Measurements from ENCODE around the gene CDK5.
"Not testable (repeated sequence)": the region's sequence is repeated elsewhere in the genome, so short reads cannot be mapped to it uniquely, and the experiment has no call there.

CDK5 gene

GRCh38 chr7:151013356-151013732, 44.4 kb downstream of the CDK5 start:
- DNase-seq, result no peak

GRCh38 chr7:151012911-151013347, 44.8 kb downstream of the CDK5 start:
- DNase-seq, result peak in 1 of 5 donors; percentile 17

- no peak for DNase-seq
These were observed 45.5 kb downstream of the CDK5 start for GRCh38 chr7:151012031-151012692.

GRCh38 chr7:151011616-151012015, 46.1 kb downstream of the CDK5 start:
- not testable (repeated sequence) for DNase-seq

GRCh38 chr7:151011097-151011409, 46.6 kb downstream of the CDK5 start:
- no peak for DNase-seq

GRCh38 chr7:151010307-151011096, 47.2 kb downstream of the CDK5 start:
- DNase-seq, result peak in 3 of 5 donors; percentile 29 to 71 (median 39)

GRCh38 chr7:151010037-151010306, 47.7 kb downstream of the CDK5 start:
- DNase-seq, result no peak

- no peak for DNase-seq
These were observed 48.2 kb downstream of the CDK5 start for GRCh38 chr7:151009327-151010036.

GRCh38 chr7:151008511-151009323, 49.0 kb downstream of the CDK5 start:
- DNase-seq, result peak; percentile 61 to 82 (median 69)

GRCh38 chr7:151008143-151008510, 49.6 kb downstream of the CDK5 start:
- DNase-seq, result peak in 1 of 5 donors; percentile 75

GRCh38 chr7:151007469-151007898, 50.2 kb downstream of the CDK5 start:
- DNase-seq, result no peak

GRCh38 chr7:151006590-151007300, 51.0 kb downstream of the CDK5 start:
- no peak for DNase-seq

GRCh38 chr7:151005566-151005965, 52.1 kb downstream of the CDK5 start:
- DNase-seq, result no peak

All from T-helper 1 cell (primary cell).